Activated T-helper 17 cell treated with anti-CD3 and anti-CD28 coated beads, Interleukin-2, amount 50 U/mL, for 72 hours (primary cell): ENCODE data around the gene FOXS1. TPM values are rescaled to one million over a fixed set of nuclear protein-coding genes. Genes with fewer than 3 reads are reported as not detected.
"Not testable (repeated sequence)": the region's sequence is repeated elsewhere in the genome, so short reads cannot be mapped to it uniquely, and the experiment has no call there.

ENCODE experiments used
- ATAC-seq: fragments of 150-1000 bp; cut with Tn5 transposase; replicated peaks from 2 replicates; pipeline ENCODE4 v1.10.0; 2021; ENCODE audit warnings: mild to moderate bottlenecking, moderate library complexity
- H3K27ac Mint-ChIP-seq: one replicate; pipeline ENCODE4 v1.8.0; 2022; ENCODE audit warnings: mixed read lengths
- H3K27me3 Mint-ChIP-seq: one replicate; pipeline ENCODE4 v1.8.0; 2022; ENCODE audit warnings: mixed read lengths
- H3K36me3 Mint-ChIP-seq: one replicate; pipeline ENCODE4 v1.8.0; 2022; ENCODE audit warnings: low read depth, mild to moderate bottlenecking, mixed read lengths
- H3K4me1 Mint-ChIP-seq: one replicate; pipeline ENCODE4 v1.8.0; 2022; ENCODE audit warnings: mixed read lengths
- H3K4me3 Mint-ChIP-seq: one replicate; pipeline ENCODE4 v1.8.0; 2022; ENCODE audit warnings: mild to moderate bottlenecking, mixed read lengths
- H3K9me3 Mint-ChIP-seq: one replicate; pipeline ENCODE4 v1.8.0; 2022; ENCODE audit warnings: mixed read lengths
- total RNA-seq, 2 donors: library from RNA; stranded (reverse); gene quantifications; one replicate each; pipeline ENCODE4 v1.2.3, GENCODE V29; 2022

The FOXS1 gene
- total RNA-seq, 2 donors from 2014 or later, result not detected

GRCh38 chr20:31838646-31839292 lies 6.6 kb downstream of the FOXS1 start:
- no peaks in the 10 kb centered on the region for H3K9me3 Mint-ChIP-seq
- no peak for ATAC-seq
- H3K27ac Mint-ChIP-seq, result no peak overlapping the region
- H3K27me3 Mint-ChIP-seq, result no peaks in the 10 kb centered on the region
- no peaks in the 10 kb centered on the region for H3K4me1 Mint-ChIP-seq
- no peak overlapping the region for H3K4me3 Mint-ChIP-seq
- H3K36me3 Mint-ChIP-seq, result no peaks in the 10 kb centered on the region

DNA sequence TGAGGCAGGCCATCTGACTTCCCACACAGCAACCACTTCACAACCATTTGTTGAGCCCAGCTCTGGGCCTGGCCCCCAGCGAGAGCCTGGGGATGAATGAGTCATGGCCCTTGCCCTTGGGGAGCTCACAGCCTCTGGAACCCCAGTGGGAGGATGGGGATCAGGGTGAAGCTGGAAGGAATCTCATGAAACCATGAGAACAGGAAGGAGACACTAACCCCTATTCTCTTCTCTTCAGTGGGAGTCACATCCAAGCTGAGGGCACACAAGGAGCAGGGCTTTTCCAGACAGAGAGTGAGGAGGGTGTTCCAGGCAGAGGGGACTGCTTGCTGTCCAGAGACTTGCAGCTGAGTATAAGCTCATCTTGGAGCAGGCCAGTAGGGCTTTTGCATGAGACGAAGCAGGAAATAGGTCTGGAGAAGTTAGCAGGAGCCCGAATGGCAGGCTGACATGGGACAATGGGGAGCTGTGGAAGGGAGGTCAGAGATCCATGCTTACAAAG lies 7.5 kb downstream of the FOXS1 start:
- ATAC-seq, result no peak
- no peaks in the 10 kb centered on the region for H3K4me1 Mint-ChIP-seq
- no peaks in the 10 kb centered on the region for H3K27me3 Mint-ChIP-seq
- H3K9me3 Mint-ChIP-seq, result no peaks in the 10 kb centered on the region
- H3K27ac Mint-ChIP-seq, result no peak overlapping the region
- no peaks in the 10 kb centered on the region for H3K36me3 Mint-ChIP-seq
- H3K4me3 Mint-ChIP-seq, result no peak overlapping the region

GRCh38 chr20:31836853-31837608 lies 8.4 kb downstream of the FOXS1 start:
- H3K27me3 Mint-ChIP-seq, result no peaks in the 10 kb centered on the region
- H3K4me3 Mint-ChIP-seq, result no peak overlapping the region
- no peaks in the 10 kb centered on the region for H3K4me1 Mint-ChIP-seq
- no peaks in the 10 kb centered on the region for H3K9me3 Mint-ChIP-seq
- H3K36me3 Mint-ChIP-seq, result no peaks in the 10 kb centered on the region
- no peak overlapping the region for H3K27ac Mint-ChIP-seq
- ATAC-seq, result no peak

DNA sequence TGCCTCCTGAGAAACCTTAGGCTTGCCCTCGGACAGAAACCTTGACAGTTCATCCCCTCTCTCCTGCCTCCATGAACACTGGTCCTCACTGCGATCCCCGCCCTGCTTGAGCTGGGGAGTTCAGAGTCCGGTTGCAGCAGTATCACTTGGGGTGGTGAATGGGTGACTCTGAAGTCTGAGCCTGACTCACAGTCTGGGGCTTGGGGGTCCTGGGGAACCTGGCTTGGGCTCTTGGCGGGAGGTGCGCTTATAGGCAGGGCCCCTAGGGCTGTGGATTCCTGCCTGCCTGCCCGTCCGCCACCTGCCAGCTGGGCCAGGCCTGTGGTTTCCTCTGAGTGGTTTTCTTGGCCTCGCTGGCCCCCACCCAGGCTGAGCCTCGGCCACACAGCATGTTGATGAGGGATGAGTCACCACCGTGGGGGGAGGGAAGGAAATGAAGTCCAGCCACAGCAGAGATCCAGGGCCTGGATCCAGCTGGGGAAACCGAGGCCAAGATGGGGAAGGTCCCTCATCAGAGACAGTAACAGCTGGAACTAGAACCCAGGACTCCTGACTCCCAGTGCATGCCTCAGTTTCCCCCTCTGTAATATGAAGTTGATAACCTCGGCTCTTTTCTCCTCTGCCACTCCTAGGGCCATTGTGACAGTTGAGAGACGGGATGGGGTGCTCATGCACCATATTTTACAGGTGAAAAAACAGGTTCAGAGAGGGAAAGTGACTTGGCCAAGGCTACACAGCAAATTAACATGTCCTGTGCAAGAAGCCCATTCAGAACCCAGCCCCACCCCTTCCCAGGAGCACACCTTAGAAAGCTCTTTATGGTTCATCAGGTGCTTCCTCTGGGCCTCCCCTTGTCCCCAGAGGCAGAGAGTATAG lies 9.2 kb downstream of the FOXS1 start:
- Mint-ChIP-seq H3K9me3 (no peaks in the 10 kb centered on the region), H3K27me3 (no peaks in the 10 kb centered on the region), H3K36me3 (no peaks in the 10 kb centered on the region), H3K4me1 (no peaks in the 10 kb centered on the region), H3K27ac (no peak overlapping the region), H3K4me3 (no peak overlapping the region)
- peak; percentile 79 for ATAC-seq

DNA sequence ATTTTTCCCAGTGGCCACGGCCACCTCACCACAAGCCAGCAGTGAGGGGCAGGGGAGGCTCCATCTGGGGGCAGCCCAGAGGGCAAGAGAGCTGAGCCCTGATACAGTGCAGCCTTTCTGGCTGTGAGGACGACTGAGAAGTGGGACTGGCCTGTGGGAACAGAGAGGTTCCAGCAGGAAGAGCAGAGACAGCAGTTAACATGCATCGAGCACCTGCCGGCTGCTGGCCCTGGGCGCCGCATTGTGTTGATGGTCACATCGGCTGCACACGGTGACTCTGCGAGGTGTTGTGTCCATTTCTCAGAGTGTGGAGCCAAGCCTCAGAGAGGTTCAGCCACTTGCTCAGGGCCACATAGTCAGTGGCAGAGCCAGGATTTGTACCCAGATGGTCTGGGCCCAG lies 9.8 kb downstream of the FOXS1 start:
- no peak overlapping the region for H3K4me3 Mint-ChIP-seq
- no peaks in the 10 kb centered on the region for H3K4me1 Mint-ChIP-seq
- H3K9me3 Mint-ChIP-seq, result no peaks in the 10 kb centered on the region
- H3K36me3 Mint-ChIP-seq, result no peaks in the 10 kb centered on the region
- no peak for ATAC-seq
- no peak overlapping the region for H3K27ac Mint-ChIP-seq
- no peaks in the 10 kb centered on the region for H3K27me3 Mint-ChIP-seq

GRCh38 chr20:31833931-31834521 lies 11.4 kb downstream of the FOXS1 start:
- Mint-ChIP-seq H3K36me3 (no peaks in the 10 kb centered on the region), H3K4me3 (no peak overlapping the region), H3K27me3 (no peaks in the 10 kb centered on the region), H3K9me3 (no peaks in the 10 kb centered on the region), H3K27ac (no peak overlapping the region), H3K4me1 (no peaks in the 10 kb centered on the region)
- ATAC-seq, result no peak

GRCh38 chr20:31833130-31833930 lies 12.1 kb downstream of the FOXS1 start:
- H3K4me3 Mint-ChIP-seq, result no peak overlapping the region
- no peaks in the 10 kb centered on the region for H3K27me3 Mint-ChIP-seq
- H3K9me3 Mint-ChIP-seq, result no peaks in the 10 kb centered on the region
- no peaks in the 10 kb centered on the region for H3K4me1 Mint-ChIP-seq
- H3K27ac Mint-ChIP-seq, result no peak overlapping the region
- peak; percentile 32 for ATAC-seq
- no peaks in the 10 kb centered on the region for H3K36me3 Mint-ChIP-seq

- no peaks in the 10 kb centered on the region for H3K9me3 Mint-ChIP-seq
- H3K27me3 Mint-ChIP-seq, result no peaks in the 10 kb centered on the region
- no peaks in the 10 kb centered on the region for H3K36me3 Mint-ChIP-seq
- H3K4me1 Mint-ChIP-seq, result no peaks in the 10 kb centered on the region
- H3K27ac Mint-ChIP-seq, result no peak overlapping the region
- no peak overlapping the region for H3K4me3 Mint-ChIP-seq
- ATAC-seq, result no peak
Observed at GRCh38 chr20:31831771-31832306, 13.6 kb downstream of the FOXS1 start.

- H3K27ac Mint-ChIP-seq, result no peak overlapping the region
- H3K27me3 Mint-ChIP-seq, result no peaks in the 10 kb centered on the region
- no peaks in the 10 kb centered on the region for H3K4me1 Mint-ChIP-seq
- H3K4me3 Mint-ChIP-seq, result no peak overlapping the region
- no peaks in the 10 kb centered on the region for H3K36me3 Mint-ChIP-seq
- no peak for ATAC-seq
- no peaks in the 10 kb centered on the region for H3K9me3 Mint-ChIP-seq
Observed at GRCh38 chr20:31831211-31831610, 14.2 kb downstream of the FOXS1 start.

DNA sequence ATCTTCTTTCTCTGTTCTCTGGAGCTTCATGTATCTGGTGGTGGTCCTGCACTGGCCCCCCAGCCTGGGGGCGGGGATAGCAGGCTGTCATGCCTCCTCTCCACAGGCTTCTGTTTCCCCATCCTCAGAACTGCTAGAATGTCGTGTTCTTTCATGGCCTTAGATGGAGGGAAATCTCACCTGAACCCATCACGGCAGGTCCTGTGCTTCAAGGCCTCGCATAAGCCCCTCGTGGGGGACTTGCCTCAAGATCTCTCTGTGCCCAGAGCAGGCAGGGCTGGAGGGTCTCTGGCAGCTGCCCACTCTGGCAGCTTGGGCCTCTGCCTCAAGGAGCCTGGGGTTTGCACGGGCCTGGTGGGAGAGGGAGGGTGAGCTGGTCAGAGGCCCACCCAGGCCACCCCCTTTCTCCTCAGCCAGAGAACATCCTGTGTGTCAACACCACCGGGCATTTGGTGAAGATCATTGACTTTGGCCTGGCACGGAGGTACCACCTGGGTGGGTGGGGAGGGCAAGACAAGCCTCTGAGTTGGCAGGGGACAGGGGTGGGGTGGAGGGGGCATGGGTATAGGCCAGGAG lies 14.9 kb downstream of the FOXS1 start:
- Mint-ChIP-seq H3K4me3 (no peak overlapping the region), H3K36me3 (no peaks in the 10 kb centered on the region), H3K27ac (peak overlapping the region; percentile 4), H3K9me3 (no peaks in the 10 kb centered on the region), H3K27me3 (no peaks in the 10 kb centered on the region), H3K4me1 (no peaks in the 10 kb centered on the region)
- ATAC-seq, result no peak

- peak overlapping the region; percentile 4 for H3K27ac Mint-ChIP-seq
- no peaks in the 10 kb centered on the region for H3K36me3 Mint-ChIP-seq
- no peaks in the 10 kb centered on the region for H3K27me3 Mint-ChIP-seq
- no peaks in the 10 kb centered on the region for H3K4me1 Mint-ChIP-seq
- H3K9me3 Mint-ChIP-seq, result no peaks in the 10 kb centered on the region
- H3K4me3 Mint-ChIP-seq, result no peak overlapping the region
- no peak for ATAC-seq
Observed at GRCh38 chr20:31829731-31830130, 15.7 kb downstream of the FOXS1 start.

- not testable (repeated sequence) for H3K27ac Mint-ChIP-seq, H3K9me3 Mint-ChIP-seq, H3K36me3 Mint-ChIP-seq, H3K4me3 Mint-ChIP-seq, H3K27me3 Mint-ChIP-seq, ATAC-seq, H3K4me1 Mint-ChIP-seq
Observed at GRCh38 chr20:31828016-31828415, 17.4 kb downstream of the FOXS1 start.

- Mint-ChIP-seq H3K36me3 (no peaks in the 10 kb centered on the region), H3K27me3 (no peaks in the 10 kb centered on the region), H3K9me3 (no peaks in the 10 kb centered on the region), H3K27ac (no peak overlapping the region), H3K4me1 (no peaks in the 10 kb centered on the region), H3K4me3 (no peak overlapping the region)
- no peak for ATAC-seq
Observed at GRCh38 chr20:31827059-31827458, 18.3 kb downstream of the FOXS1 start.
